Measurements from ENCODE around the gene HECW1.
"Not testable (repeated sequence)": the region's sequence is repeated elsewhere in the genome, so short reads cannot be mapped to it uniquely, and the experiment has no call there.

HECW1 gene

DNA sequence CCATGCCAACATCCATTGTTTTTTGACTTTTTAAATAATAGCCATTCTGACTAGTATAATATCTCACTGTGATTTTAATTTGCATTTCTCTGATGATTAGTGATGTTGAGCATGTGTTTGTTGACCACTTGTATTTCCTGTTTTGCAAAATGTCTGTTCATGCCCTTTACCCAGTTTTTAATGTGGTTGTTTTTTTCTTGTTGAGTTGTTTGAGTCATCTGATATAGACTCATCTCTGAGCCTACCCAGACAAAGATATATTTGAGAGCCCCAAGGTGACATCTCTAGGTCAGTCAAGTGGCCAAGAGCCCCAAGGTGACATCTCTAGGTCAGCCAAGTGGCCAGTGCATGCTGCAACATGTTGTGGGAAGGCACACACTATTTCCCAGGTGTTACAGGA, 224.7 kb downstream of the HECW1 start:
- H3K4me3 ChIP-seq (ENCODE audit: low read depth in 1 of 2, low read length in 2 of 2) = no peak overlapping the region
- H3K4me1 ChIP-seq (ENCODE audit: control insufficient read depth in 1 of 2, insufficient read depth in 2 of 2, low read length in 2 of 2) = no peaks in the 10 kb centered on the region
- no peaks in the 10 kb centered on the region for H3K27me3 ChIP-seq (ENCODE audit: control insufficient read depth in 1 of 2, insufficient read depth in 2 of 2, low read length in 2 of 2)
- no peak overlapping the region for H3K27ac ChIP-seq (ENCODE audit: low read depth, low read length)
- no peak overlapping the region for H3K9ac ChIP-seq (ENCODE audit: low read depth in 1 of 2, low read length in 2 of 2)
- no peaks in the 10 kb centered on the region for H3K36me3 ChIP-seq (ENCODE audit: control insufficient read depth in 1 of 2, insufficient read depth in 2 of 2, low read length in 2 of 2)
- no peaks in the 10 kb centered on the region for H3K9me3 ChIP-seq (ENCODE audit: control insufficient read depth in 1 of 2, low read length in 2 of 2)

GRCh38 chr7:43337811-43338210, 225.4 kb downstream of the HECW1 start:
- H3K4me1 ChIP-seq (ENCODE audit: control insufficient read depth in 1 of 2, insufficient read depth in 2 of 2, low read length in 2 of 2) = no peaks in the 10 kb centered on the region
- no peak overlapping the region for H3K9ac ChIP-seq (ENCODE audit: low read depth in 1 of 2, low read length in 2 of 2)
- H3K9me3 ChIP-seq (ENCODE audit: control insufficient read depth in 1 of 2, low read length in 2 of 2) = no peaks in the 10 kb centered on the region
- H3K27me3 ChIP-seq (ENCODE audit: control insufficient read depth in 1 of 2, insufficient read depth in 2 of 2, low read length in 2 of 2) = no peaks in the 10 kb centered on the region
- H3K27ac ChIP-seq (ENCODE audit: low read depth, low read length) = no peak overlapping the region
- no peaks in the 10 kb centered on the region for H3K36me3 ChIP-seq (ENCODE audit: control insufficient read depth in 1 of 2, insufficient read depth in 2 of 2, low read length in 2 of 2)
- H3K4me3 ChIP-seq (ENCODE audit: low read depth in 1 of 2, low read length in 2 of 2) = no peak overlapping the region

DNA sequence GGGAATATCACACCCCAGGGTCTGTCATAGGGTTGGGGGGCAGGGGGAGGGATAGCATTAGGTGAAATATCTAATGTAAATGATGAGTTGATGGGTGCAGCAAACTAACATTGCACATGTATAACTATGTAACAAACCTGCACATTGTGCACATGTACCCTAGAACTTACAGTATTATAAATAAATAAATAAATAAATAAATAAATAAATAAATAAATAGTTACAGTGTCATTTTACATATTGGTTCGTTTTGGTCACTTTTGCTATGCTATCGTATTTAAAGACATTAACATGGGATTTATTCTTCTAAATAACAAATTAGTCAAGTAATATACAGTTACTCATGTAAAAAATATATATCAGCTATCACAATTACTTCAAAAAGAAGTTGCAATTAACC, 228.7 kb downstream of the HECW1 start:
- no peaks in the 10 kb centered on the region for H3K36me3 ChIP-seq (ENCODE audit: control insufficient read depth in 1 of 2, insufficient read depth in 2 of 2, low read length in 2 of 2)
- no peaks in the 10 kb centered on the region for H3K4me1 ChIP-seq (ENCODE audit: control insufficient read depth in 1 of 2, insufficient read depth in 2 of 2, low read length in 2 of 2)
- H3K9ac ChIP-seq (ENCODE audit: low read depth in 1 of 2, low read length in 2 of 2) = no peak overlapping the region
- no peak overlapping the region for H3K27ac ChIP-seq (ENCODE audit: low read depth, low read length)
- H3K4me3 ChIP-seq (ENCODE audit: low read depth in 1 of 2, low read length in 2 of 2) = no peak overlapping the region
- no peaks in the 10 kb centered on the region for H3K27me3 ChIP-seq (ENCODE audit: control insufficient read depth in 1 of 2, insufficient read depth in 2 of 2, low read length in 2 of 2)
- no peaks in the 10 kb centered on the region for H3K9me3 ChIP-seq (ENCODE audit: control insufficient read depth in 1 of 2, low read length in 2 of 2)

- H3K36me3 ChIP-seq (ENCODE audit: control insufficient read depth in 1 of 2, insufficient read depth in 2 of 2, low read length in 2 of 2); H3K4me1 ChIP-seq (ENCODE audit: control insufficient read depth in 1 of 2, insufficient read depth in 2 of 2, low read length in 2 of 2); H3K27me3 ChIP-seq (ENCODE audit: control insufficient read depth in 1 of 2, insufficient read depth in 2 of 2, low read length in 2 of 2); H3K9ac ChIP-seq (ENCODE audit: low read depth in 1 of 2, low read length in 2 of 2); H3K4me3 ChIP-seq (ENCODE audit: low read depth in 1 of 2, low read length in 2 of 2); H3K27ac ChIP-seq (ENCODE audit: low read depth, low read length); H3K9me3 ChIP-seq (ENCODE audit: control insufficient read depth in 1 of 2, low read length in 2 of 2): not testable (repeated sequence)
Observed at GRCh38 chr7:43343417-43343816, 231.0 kb downstream of the HECW1 start.

DNA sequence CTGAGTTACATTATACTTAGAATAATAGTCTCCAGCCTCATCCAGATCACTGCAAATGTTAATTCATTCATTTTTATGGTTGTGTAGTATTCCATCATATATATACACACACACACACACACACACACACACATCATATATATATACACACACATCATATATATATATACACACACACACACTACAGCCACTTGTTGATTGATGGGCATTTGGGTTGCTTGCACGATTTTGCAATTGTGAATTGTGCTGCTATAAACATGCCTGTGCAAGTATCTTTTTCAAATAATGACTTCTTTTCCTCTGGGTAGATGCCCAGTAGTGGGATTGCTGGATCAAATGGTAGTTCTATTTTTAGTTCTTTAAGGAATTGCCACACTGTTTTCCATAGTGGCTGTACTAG, 233.2 kb downstream of the HECW1 start:
- H3K9ac ChIP-seq (ENCODE audit: low read depth in 1 of 2, low read length in 2 of 2); H3K4me1 ChIP-seq (ENCODE audit: control insufficient read depth in 1 of 2, insufficient read depth in 2 of 2, low read length in 2 of 2); H3K27me3 ChIP-seq (ENCODE audit: control insufficient read depth in 1 of 2, insufficient read depth in 2 of 2, low read length in 2 of 2); H3K36me3 ChIP-seq (ENCODE audit: control insufficient read depth in 1 of 2, insufficient read depth in 2 of 2, low read length in 2 of 2); H3K4me3 ChIP-seq (ENCODE audit: low read depth in 1 of 2, low read length in 2 of 2); H3K27ac ChIP-seq (ENCODE audit: low read depth, low read length); H3K9me3 ChIP-seq (ENCODE audit: control insufficient read depth in 1 of 2, low read length in 2 of 2): not testable (repeated sequence)

- Histone ChIP-seq H3K4me1 (ENCODE audit: control insufficient read depth in 1 of 2, insufficient read depth in 2 of 2, low read length in 2 of 2) (no peaks in the 10 kb centered on the region), H3K27ac (ENCODE audit: low read depth, low read length) (no peak overlapping the region), H3K36me3 (ENCODE audit: control insufficient read depth in 1 of 2, insufficient read depth in 2 of 2, low read length in 2 of 2) (no peaks in the 10 kb centered on the region), H3K27me3 (ENCODE audit: control insufficient read depth in 1 of 2, insufficient read depth in 2 of 2, low read length in 2 of 2) (no peaks in the 10 kb centered on the region), H3K4me3 (ENCODE audit: low read depth in 1 of 2, low read length in 2 of 2) (no peak overlapping the region), H3K9me3 (ENCODE audit: control insufficient read depth in 1 of 2, low read length in 2 of 2) (no peaks in the 10 kb centered on the region), H3K9ac (ENCODE audit: low read depth in 1 of 2, low read length in 2 of 2) (no peak overlapping the region)
Observed at GRCh38 chr7:43351683-43352082, 239.2 kb downstream of the HECW1 start.

GRCh38 chr7:43353902-43354301, 241.5 kb downstream of the HECW1 start:
- Histone ChIP-seq H3K36me3 (ENCODE audit: control insufficient read depth in 1 of 2, insufficient read depth in 2 of 2, low read length in 2 of 2) (no peaks in the 10 kb centered on the region), H3K9me3 (ENCODE audit: control insufficient read depth in 1 of 2, low read length in 2 of 2) (no peaks in the 10 kb centered on the region), H3K9ac (ENCODE audit: low read depth in 1 of 2, low read length in 2 of 2) (no peak overlapping the region), H3K27me3 (ENCODE audit: control insufficient read depth in 1 of 2, insufficient read depth in 2 of 2, low read length in 2 of 2) (no peaks in the 10 kb centered on the region), H3K4me1 (ENCODE audit: control insufficient read depth in 1 of 2, insufficient read depth in 2 of 2, low read length in 2 of 2) (no peaks in the 10 kb centered on the region), H3K27ac (ENCODE audit: low read depth, low read length) (no peak overlapping the region), H3K4me3 (ENCODE audit: low read depth in 1 of 2, low read length in 2 of 2) (no peak overlapping the region)

- Histone ChIP-seq H3K9ac (ENCODE audit: low read depth in 1 of 2, low read length in 2 of 2) (no peak overlapping the region), H3K36me3 (ENCODE audit: control insufficient read depth in 1 of 2, insufficient read depth in 2 of 2, low read length in 2 of 2) (no peaks in the 10 kb centered on the region), H3K9me3 (ENCODE audit: control insufficient read depth in 1 of 2, low read length in 2 of 2) (no peaks in the 10 kb centered on the region), H3K4me1 (ENCODE audit: control insufficient read depth in 1 of 2, insufficient read depth in 2 of 2, low read length in 2 of 2) (no peaks in the 10 kb centered on the region), H3K27ac (ENCODE audit: low read depth, low read length) (no peak overlapping the region), H3K4me3 (ENCODE audit: low read depth in 1 of 2, low read length in 2 of 2) (no peak overlapping the region), H3K27me3 (ENCODE audit: control insufficient read depth in 1 of 2, insufficient read depth in 2 of 2, low read length in 2 of 2) (no peaks in the 10 kb centered on the region)
Observed at GRCh38 chr7:43362652-43363034, 250.2 kb downstream of the HECW1 start.

DNA sequence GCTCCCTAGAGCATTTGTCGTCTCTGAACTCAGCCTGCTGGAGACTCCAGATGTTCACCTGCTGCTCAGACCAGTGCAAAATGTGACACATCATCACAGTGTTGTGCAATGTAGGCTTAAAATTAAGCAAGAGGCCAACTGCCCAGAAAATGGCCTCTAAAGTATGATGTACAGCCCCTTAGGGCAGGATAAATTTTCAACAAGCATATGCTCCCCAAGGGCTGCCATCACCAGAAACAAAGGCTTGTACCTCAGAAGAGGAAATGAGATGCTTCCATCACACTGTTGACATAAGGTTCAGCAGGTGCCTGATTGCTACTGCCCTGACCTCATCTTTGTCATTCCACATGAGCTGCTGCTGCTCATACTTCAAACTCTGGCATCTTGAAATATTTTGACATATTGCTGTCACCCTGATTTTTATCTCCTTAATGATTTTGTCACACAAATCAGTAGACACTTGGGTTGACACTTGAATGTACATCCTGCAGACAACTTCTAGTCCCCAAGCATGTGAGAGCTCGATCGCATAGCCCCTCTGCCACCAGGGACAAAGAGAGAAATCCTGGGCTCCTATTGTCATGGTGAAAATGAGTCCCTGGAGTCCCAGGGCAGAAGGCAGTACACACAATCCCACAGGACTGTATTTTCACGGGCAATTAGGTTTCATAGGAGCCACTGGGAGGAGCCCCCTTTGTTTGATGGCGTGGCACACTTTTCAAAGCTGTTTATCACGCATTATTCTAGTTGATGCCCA, 250.8 kb downstream of the HECW1 start:
- Histone ChIP-seq H3K9ac (ENCODE audit: low read depth in 1 of 2, low read length in 2 of 2) (no peak overlapping the region), H3K4me1 (ENCODE audit: control insufficient read depth in 1 of 2, insufficient read depth in 2 of 2, low read length in 2 of 2) (no peaks in the 10 kb centered on the region), H3K4me3 (ENCODE audit: low read depth in 1 of 2, low read length in 2 of 2) (no peak overlapping the region), H3K36me3 (ENCODE audit: control insufficient read depth in 1 of 2, insufficient read depth in 2 of 2, low read length in 2 of 2) (no peaks in the 10 kb centered on the region), H3K27me3 (ENCODE audit: control insufficient read depth in 1 of 2, insufficient read depth in 2 of 2, low read length in 2 of 2) (no peaks in the 10 kb centered on the region), H3K27ac (ENCODE audit: low read depth, low read length) (no peak overlapping the region), H3K9me3 (ENCODE audit: control insufficient read depth in 1 of 2, low read length in 2 of 2) (no peaks in the 10 kb centered on the region)

DNA sequence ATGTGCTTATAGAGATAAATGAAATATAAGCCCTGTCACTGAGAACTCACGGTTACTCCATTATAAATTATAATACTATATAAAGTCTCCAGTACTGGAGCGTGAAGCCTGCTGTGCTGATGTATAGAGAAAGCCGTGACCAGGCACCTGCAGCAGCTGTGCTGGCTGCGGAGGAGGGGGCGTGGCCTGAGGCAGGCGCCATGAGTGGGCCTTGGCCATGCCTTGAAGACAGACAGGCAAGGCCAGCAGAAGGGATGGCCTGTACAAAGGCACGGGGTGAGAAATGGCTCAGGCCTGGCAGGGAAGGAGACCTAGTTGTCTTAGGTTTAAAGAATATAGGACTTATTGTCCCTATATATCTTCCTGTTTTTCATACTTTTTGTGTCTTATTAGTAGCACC, 251.9 kb downstream of the HECW1 start:
- H3K27ac ChIP-seq (ENCODE audit: low read depth, low read length) = no peak overlapping the region
- H3K9ac ChIP-seq (ENCODE audit: low read depth in 1 of 2, low read length in 2 of 2) = no peak overlapping the region
- H3K36me3 ChIP-seq (ENCODE audit: control insufficient read depth in 1 of 2, insufficient read depth in 2 of 2, low read length in 2 of 2) = no peaks in the 10 kb centered on the region
- no peak overlapping the region for H3K4me3 ChIP-seq (ENCODE audit: low read depth in 1 of 2, low read length in 2 of 2)
- H3K4me1 ChIP-seq (ENCODE audit: control insufficient read depth in 1 of 2, insufficient read depth in 2 of 2, low read length in 2 of 2) = no peaks in the 10 kb centered on the region
- H3K27me3 ChIP-seq (ENCODE audit: control insufficient read depth in 1 of 2, insufficient read depth in 2 of 2, low read length in 2 of 2) = no peaks in the 10 kb centered on the region
- H3K9me3 ChIP-seq (ENCODE audit: control insufficient read depth in 1 of 2, low read length in 2 of 2) = no peaks in the 10 kb centered on the region

Data from duodenal mucosa (tissue), 2 donors.